Stimulated activated CD8-positive, alpha-beta memory T cell treated with anti-CD3 and anti-CD28 coated beads, Interleukin-15, amount 100 ng/mL, for 48 hours (primary cell): Measurements from ENCODE around the gene KEL.
"Not testable (repeated sequence)": the region's sequence is repeated elsewhere in the genome, so short reads cannot be mapped to it uniquely, and the experiment has no call there.

ENCODE experiments used
- DNase-seq, 2 donors: peaks; one replicate each; pipeline ENCODE4 v3.0.0-alpha.2; 2020; ENCODE audit warnings: low read depth in 2 of 2

The KEL gene

DNA sequence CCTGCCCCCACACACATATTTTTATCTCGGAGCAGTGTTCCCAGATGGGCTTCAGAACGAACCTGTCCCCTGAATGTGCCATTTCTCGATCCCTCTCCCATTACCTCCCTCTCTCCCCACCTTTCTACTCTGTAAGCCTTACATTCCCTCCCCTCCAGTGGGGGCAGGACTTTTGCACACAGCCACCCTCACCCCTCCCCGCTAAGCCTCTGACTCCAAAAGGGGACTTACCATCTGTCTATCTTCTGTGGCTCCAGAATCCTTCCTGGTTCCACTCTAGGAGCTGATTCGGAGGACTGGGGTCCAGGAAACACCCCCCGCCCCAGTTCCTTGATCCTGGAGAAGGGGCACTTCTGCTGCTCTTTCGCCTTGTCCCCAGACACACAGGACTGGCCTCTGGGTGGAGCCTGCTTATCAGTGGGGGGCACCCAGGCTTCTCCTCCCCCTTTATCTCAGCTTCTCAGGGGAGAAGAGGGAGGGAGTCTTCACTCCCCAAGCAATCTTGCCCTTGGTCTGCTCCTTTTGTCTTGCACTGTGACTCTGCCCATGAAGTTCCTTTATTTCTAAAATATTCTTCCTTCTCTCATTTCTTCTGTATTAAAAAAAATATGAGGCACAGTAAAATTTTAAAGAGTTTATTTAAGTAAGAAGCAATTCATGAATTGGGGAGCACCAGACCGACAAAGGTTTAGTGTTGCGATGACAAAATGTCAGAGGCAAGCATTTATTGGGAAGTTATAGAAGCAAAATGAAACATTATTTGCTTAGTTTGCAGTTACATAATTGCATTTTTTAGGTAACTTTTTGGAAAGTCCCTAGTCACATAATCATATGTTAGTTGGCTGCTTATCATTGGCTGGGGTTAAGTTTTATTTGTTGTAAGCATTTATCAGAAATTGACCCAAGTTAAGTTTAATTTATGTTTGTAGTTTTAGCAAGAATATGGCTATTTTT, at the start of gene KEL:
Gene KEL (minus strand): TSS at position 391 of the 954 bp plus-strand sequence. CDS start 157 bp downstream, at position 234.
- no peak for DNase-seq

GRCh38 chr7:143008007-143008901, 46.1 kb upstream of the KEL start:
- DNase-seq, result peak; percentile 51 to 56

- no peak for DNase-seq
These were observed 43.6 kb upstream of the KEL start for GRCh38 chr7:143005632-143006260.

- DNase-seq, result no peak
These were observed 41.4 kb upstream of the KEL start for GRCh38 chr7:143003393-143004051.

DNA sequence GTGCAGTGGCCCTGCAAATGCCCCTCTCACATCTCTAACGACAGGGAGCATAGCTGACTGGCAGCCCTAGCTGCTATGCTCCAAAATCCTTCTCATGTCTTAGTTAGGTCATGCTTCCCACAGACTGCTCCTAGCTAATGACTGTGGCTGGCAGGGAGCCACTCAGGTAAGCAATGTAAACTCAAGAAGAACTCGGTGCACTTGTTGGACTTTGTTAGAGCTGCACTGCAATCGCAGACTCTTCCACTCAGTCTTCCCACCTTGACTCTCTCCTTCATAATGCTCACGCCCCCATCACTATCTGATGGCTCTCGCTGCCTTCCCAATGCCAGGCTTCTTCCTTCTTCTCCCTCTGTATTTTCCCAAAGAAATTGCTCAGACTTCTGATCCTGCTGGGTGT, 40.7 kb upstream of the KEL start:
- DNase-seq, result no peak

DNA sequence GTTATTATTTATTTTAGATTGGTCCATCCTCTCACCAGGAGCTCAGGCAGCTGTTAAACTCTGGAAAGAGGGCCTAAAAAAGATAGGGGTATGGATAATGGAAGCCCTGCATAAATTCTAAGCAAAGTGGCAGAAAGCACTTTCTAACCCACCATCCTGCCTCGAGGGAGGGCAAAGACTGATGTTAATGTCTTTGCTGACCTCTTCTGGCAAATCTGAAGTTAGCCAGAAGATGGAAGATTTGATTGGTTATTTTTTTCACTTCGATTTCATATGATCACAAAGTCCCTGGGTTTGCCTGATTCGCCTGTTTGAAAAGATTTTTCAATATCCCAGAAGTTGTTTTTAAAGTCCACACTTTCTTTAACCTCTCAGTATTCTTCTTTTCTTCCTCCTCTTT, 39.9 kb upstream of the KEL start:
- DNase-seq, result no peak

DNA sequence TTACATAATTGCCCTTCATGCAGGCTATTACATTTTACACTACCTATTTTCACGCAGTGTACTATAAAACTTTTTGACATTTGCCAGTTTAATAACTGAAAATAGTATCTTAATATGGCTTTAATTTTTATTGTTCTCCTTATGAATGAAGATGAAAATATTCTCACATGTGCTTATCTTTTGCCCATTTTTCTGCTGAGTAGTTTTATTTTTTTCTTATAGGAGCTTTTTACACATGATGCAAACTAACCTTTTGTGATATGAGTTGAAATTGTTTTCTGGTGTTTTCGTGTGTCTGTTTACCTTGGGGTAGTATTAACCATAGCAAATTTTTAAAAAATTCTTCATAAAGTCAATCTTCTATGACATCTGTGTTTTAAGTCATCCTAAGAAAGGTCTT, 38.5 kb upstream of the KEL start:
- DNase-seq, result no peak

DNA sequence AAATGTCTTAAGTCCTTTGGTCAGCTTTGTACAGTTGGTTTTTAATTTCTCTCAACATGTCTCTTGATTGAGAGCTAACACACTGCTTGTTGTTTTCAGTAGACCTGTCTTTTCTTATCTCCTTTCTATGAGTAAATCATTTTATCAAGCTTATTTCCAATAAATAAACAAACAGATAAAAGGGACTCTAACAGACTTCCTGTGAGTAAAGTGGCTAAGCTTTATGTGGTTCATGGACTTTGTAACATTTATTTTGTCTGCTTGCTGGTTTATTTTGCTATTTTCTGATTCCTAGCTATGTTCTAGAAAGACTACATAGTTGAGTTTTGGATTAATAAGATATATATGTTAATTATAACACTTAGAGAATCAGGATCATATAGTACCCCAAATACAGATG, 37.6 kb upstream of the KEL start:
- no peak for DNase-seq

DNA sequence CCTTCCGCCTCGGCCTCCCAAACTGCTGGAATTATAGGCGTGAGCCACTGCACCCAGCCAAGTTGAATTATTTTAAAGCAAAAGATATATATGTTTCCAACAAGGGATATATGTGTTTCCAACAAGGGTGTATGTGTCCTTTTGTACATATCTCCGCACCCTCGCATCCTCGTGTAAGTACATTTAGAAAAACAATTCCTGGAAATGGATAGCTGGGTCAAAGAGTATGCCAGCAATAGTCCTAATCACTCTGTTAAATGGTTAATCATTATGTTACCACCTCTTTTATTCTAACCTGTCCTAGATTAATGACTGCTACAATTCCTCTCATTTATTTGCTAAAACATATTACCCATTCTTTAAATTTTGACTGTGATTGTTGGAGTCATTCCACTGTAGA, 36.8 kb upstream of the KEL start:
- no peak for DNase-seq

DNA sequence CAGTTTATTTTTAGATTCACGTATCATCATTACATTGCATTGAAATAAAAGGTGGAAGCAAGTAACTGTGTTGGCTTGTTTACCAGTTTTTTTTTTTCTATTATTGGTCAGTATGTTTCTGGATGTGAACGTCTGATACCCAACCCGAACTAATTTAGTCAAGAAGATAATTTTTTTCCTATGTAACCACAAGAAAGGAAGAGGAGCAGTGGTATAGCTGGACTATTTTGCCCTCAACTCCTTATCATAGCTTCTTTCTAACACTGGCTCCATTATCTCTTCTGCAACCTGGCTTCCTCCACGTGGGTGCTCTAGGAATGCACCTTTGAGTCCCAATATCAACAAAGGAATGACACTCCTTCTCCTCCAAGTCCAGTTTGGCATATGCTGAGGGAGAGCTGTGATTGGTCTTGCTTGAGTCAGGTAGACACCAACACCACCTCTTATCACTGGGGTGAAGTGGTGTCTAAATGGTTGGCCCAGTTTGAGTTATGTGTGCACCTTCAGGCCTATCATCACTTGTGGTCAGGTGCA, 35.4 kb upstream of the KEL start:
- no peak for DNase-seq

- DNase-seq, result no peak
These were observed 30.3 kb upstream of the KEL start for GRCh38 chr7:142992427-142992826.

DNA sequence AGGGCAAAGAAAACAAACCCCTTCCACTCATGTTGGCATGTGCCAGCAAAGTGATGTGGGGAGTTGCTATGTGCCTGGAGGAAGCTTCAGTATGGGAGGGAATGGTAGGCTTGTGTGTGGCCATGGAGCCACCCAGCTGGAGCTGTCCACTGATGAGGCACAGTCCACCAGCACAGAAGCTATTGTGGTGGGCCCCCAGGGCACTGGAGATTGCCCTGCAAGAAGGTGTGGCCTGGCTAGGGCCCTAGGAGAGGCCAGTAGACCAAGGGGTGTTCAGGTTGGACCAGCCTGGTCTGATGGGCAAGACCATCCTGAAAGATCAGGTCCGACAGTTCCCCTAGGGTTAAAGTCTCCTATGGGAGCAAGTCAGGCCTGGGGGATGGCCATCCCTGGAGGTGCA, 22.1 kb upstream of the KEL start:
- no peak for DNase-seq

DNA sequence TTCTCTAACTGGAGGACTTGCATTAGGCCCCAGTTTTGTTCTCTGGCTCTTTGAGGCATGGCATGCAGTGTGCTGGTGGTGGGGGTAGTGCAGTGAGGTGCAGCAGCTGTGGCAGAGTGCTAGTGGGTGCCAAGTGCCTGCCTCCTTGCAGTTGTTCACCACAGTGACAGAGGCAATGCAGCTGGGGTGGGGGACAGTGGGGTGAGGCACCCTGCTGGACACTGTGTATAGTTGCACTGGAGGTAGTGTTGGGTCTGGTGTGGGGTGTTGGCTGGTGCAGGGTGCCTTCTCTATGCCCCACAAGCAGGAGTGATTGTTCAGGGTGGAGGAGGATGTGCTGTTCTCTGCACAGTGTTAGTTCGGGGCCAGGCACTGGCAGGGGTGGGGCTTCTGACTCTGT, 21.7 kb upstream of the KEL start:
- DNase-seq, result no peak

- DNase-seq, result not testable (repeated sequence)
These were observed 16.2 kb upstream of the KEL start for GRCh38 chr7:142978402-142978801.

- no peak for DNase-seq
These were observed 12.5 kb upstream of the KEL start for GRCh38 chr7:142974626-142975025.

- no peak for DNase-seq
These were observed 7.0 kb upstream of the KEL start for GRCh38 chr7:142969183-142969582.

GRCh38 chr7:142968229-142968628, 6.1 kb upstream of the KEL start:
- no peak for DNase-seq

DNA sequence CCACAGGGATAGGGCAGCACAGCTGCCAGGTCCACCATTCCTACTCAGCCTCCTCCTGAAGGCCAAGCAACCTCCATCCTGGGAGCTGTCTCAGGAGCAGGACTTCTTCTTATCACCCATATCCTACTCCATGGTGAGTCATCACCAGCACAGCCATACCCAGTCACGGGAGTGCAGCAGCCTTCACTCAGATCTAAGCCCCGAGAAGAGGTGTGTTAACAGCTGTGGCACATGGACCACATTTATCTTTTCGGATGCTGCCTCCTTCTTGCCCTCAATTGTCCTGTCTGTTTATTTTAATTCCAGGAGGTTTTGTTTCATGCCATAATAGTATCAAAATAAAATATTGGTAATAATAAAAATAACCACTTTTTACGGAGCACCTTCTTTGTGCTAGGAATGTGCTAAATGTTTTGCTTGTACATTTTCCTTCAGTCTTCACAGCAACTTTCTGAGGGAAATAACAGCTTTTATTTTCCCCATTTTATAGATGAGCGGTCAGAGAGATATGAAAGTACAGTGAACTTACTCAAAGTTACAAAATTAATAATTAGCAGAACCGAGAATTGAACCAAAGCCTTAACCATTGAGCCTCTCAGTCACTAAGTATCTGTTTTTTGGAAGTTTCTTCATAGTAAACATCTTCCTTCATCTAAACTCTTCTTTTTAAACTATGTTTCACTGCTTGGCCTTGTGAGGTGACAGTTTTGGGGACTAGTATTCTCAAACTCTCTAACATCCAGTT, 2.5 kb upstream of the KEL start:
- DNase-seq, result no peak

- no peak for DNase-seq
These were observed 1.8 kb upstream of the KEL start for GRCh38 chr7:142963993-142964392.

- no peak for DNase-seq
These were observed 828 bp upstream of the KEL start for GRCh38 chr7:142962991-142963390.

- DNase-seq, result no peak
These were observed 579 bp downstream of the KEL start for GRCh38 chr7:142961595-142961972.
